Activated CD4-positive, CD25-positive, alpha-beta regulatory T cell treated with anti-CD3 and anti-CD28 coated beads, Interleukin-2, amount 50 U/mL, for 72 hours (primary cell): ENCODE measurements around the gene APLP1.
"Not testable (repeated sequence)": the region's sequence is repeated elsewhere in the genome, so short reads cannot be mapped to it uniquely, and the experiment has no call there.

ENCODE experiments used
- DNase-seq: peaks from one replicate; pipeline ENCODE4 v3.0.0; 2021

The APLP1 gene

GRCh38 chr19:35885904-35886303 lies 17.5 kb downstream of the APLP1 start:
- no peak for DNase-seq

GRCh38 chr19:35887197-35887596 lies 18.8 kb downstream of the APLP1 start:
- no peak for DNase-seq

GRCh38 chr19:35888398-35888797 lies 20.0 kb downstream of the APLP1 start:
- DNase-seq = no peak

- no peak for DNase-seq
Measured at GRCh38 chr19:35889370-35890112, 21.2 kb downstream of the APLP1 start.

GRCh38 chr19:35890113-35890650 lies 21.8 kb downstream of the APLP1 start:
- no peak for DNase-seq

- DNase-seq = not testable (repeated sequence)
Measured at GRCh38 chr19:35891819-35892218, 23.4 kb downstream of the APLP1 start.

GRCh38 chr19:35894342-35894741 lies 26.0 kb downstream of the APLP1 start:
- DNase-seq = no peak

- DNase-seq = no peak
Measured at GRCh38 chr19:35895911-35896642, 27.7 kb downstream of the APLP1 start.

GRCh38 chr19:35896643-35897040 lies 28.3 kb downstream of the APLP1 start:
- DNase-seq = no peak

GRCh38 chr19:35897706-35898451 lies 29.5 kb downstream of the APLP1 start:
- no peak for DNase-seq

GRCh38 chr19:35898499-35898809 lies 30.1 kb downstream of the APLP1 start:
- DNase-seq = no peak

- peak; percentile 84 for DNase-seq
Measured at GRCh38 chr19:35899547-35900214, 31.3 kb downstream of the APLP1 start.

GRCh38 chr19:35901055-35901644 lies 32.8 kb downstream of the APLP1 start:
- no peak for DNase-seq

- DNase-seq = no peak
Measured at GRCh38 chr19:35901854-35902661, 33.7 kb downstream of the APLP1 start, which contains the start of gene HCST. HCST (plus strand) TSS chr19:35902529; CDS start chr19:35902594, 65 bp downstream.

- no peak for DNase-seq
Measured at GRCh38 chr19:35902870-35903475, 34.6 kb downstream of the APLP1 start.

GRCh38 chr19:35903550-35904179 lies 35.3 kb downstream of the APLP1 start:
- DNase-seq = peak; percentile 83

- no peak for DNase-seq
Measured at GRCh38 chr19:35904311-35905068, 36.1 kb downstream of the APLP1 start.

GRCh38 chr19:35905178-35905727 lies 36.9 kb downstream of the APLP1 start:
- DNase-seq = no peak

- DNase-seq = no peak
Measured at GRCh38 chr19:35907377-35907745, 39.0 kb downstream of the APLP1 start.

- DNase-seq = no peak
Measured at GRCh38 chr19:35908010-35908441, 39.7 kb downstream of the APLP1 start, which contains the start of gene TYROBP. TYROBP (minus strand) TSS chr19:35908295; CDS start chr19:35908228, 67 bp downstream.
